22Rv1 (cell line): ENCODE results near the gene CCL8.
A peak's percentile ranks its signal among the peaks of the same experiment; 100 is the strongest.
"Not testable (repeated sequence)": the region's sequence is repeated elsewhere in the genome, so short reads cannot be mapped to it uniquely, and the experiment has no call there.

Experiments
- H3K27ac ChIP-seq: fragments of 450-650 bp; 2 replicates; pipeline ENCODE4 v1.5.1; 2017
- ZFX ChIP-seq: fragments of 450-650 bp; IDR thresholded peaks from 2 replicates; pipeline ENCODE4 v1.6.1; 2017; ENCODE audit warnings: antibody characterized with exemption, borderline replicate concordance
- TF ChIP-seq, protein P1 (sequence below): fragments of 450-650 bp; IDR thresholded peaks from 2 replicates; pipeline ENCODE4 v1.5.1; 2017; ENCODE audit warnings: mild to moderate bottlenecking

Gene CCL8

DNA sequence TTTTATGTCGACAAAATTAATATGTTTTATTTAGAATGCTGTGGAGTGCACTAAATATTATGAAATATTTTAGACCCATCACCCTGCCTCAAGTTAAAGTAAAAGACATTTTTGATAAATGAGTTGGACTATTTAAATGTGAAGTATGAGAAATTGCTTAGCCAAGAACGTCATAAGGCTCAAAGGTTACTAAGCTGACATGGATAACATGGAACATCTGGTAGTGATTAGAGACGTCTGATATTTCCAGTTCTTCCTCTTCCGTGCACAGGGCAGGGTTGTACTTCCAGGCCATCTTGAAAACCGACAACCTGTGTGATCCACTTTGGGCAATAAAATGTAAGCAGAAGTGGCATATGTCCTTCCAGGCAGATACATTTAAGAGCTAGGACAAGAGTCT is 7.2 kb upstream of the CCL8 start:
- H3K27ac ChIP-seq: no peak overlapping the region
- TF ChIP-seq ZFX: no peak
- TF ChIP-seq, protein P1, sequence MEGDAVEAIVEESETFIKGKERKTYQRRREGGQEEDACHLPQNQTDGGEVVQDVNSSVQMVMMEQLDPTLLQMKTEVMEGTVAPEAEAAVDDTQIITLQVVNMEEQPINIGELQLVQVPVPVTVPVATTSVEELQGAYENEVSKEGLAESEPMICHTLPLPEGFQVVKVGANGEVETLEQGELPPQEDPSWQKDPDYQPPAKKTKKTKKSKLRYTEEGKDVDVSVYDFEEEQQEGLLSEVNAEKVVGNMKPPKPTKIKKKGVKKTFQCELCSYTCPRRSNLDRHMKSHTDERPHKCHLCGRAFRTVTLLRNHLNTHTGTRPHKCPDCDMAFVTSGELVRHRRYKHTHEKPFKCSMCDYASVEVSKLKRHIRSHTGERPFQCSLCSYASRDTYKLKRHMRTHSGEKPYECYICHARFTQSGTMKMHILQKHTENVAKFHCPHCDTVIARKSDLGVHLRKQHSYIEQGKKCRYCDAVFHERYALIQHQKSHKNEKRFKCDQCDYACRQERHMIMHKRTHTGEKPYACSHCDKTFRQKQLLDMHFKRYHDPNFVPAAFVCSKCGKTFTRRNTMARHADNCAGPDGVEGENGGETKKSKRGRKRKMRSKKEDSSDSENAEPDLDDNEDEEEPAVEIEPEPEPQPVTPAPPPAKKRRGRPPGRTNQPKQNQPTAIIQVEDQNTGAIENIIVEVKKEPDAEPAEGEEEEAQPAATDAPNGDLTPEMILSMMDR: no peak

DNA sequence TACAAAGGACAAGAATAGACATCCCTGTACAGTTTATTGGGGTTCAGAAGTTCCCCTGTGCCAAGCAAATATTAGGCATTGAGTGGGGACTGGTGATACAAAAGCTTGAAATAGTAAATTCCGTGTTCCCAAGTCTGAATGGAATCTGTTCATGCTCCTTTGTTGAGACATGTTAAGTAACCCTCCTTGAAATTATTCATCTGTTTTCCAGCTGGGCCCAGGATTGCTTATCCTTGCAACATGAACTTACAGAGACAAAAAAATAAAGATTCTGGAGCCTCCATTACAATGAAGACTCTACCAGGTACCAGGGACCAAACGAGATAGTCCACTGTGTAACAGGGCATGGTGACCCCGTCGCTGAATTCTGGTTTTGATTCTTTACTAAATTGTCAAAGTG is 6.1 kb upstream of the CCL8 start:
- no peak overlapping the region for H3K27ac ChIP-seq
- TF ChIP-seq ZFX: no peak
- TF ChIP-seq, protein P1: no peak

DNA sequence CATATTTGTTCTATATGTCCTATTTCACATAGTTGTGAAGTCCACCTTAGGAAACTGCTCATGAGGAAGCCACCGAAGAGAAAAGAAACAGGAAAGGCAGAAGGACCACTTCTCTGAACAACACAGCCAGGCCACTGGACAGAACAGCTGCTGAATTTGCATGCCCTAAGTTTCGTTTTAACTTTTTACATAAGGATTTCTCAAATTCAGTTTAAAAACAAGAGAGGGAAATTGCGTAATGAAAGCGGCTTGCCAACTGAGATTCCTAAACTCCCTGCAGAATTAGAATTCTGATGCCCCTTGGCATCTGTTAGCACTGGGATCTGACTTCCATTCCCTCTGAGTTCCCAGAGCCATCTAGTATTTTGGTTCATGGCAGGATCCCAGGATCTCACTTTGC is 5.0 kb upstream of the CCL8 start:
- no peak overlapping the region for H3K27ac ChIP-seq
- TF ChIP-seq ZFX: no peak

DNA sequence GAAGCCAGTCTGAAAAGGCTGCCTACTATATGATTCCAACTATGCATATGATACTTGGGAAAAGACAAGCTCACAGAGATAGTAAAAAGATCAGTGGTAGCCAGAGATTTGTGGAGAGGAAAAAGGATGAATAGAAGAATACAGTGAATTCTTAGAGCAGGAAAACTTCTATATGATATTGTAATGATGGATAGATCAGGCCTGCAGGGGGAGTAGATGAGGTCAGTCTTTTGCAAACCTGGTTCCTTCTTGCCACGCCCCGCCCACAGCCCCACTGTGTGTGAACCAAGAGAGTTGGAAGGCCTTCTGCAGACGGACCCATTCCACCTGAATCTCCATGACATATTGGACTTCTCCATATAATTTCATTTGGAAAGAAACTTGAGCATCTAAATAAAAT is 761 bp upstream of the CCL8 start:
- TF ChIP-seq, protein P1: peak; percentile 28
- no peak for TF ChIP-seq ZFX
- no peak overlapping the region for H3K27ac ChIP-seq

GRCh38 chr17:34321964-34322363 is 2.7 kb downstream of the CCL8 start:
- no peak overlapping the region for H3K27ac ChIP-seq
- no peak for TF ChIP-seq ZFX
- TF ChIP-seq, protein P1: no peak

DNA sequence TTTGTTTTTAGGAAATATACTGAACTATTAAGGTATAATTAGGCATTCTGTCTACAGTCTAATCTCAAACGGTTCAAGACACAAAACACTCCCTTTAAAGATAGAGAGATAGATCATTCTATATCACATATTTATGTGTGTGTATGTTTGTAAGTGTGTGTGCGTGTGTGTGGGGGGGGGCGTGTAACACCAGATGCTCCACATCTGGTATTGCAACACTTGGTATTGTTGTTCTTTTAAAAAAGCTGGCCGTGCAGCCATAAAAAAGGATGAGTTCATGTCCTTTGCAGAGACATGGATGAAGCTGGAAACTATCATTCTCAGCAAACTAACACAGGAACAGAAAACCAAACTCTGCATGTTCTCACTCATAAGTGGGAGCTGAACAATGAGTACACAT is 8.3 kb downstream of the CCL8 start:
- not testable (repeated sequence) for H3K27ac ChIP-seq

GRCh38 chr17:34337701-34338100 is 18.5 kb downstream of the CCL8 start:
- no peak overlapping the region for H3K27ac ChIP-seq
- no peak for TF ChIP-seq ZFX
- TF ChIP-seq, protein P1: no peak

DNA sequence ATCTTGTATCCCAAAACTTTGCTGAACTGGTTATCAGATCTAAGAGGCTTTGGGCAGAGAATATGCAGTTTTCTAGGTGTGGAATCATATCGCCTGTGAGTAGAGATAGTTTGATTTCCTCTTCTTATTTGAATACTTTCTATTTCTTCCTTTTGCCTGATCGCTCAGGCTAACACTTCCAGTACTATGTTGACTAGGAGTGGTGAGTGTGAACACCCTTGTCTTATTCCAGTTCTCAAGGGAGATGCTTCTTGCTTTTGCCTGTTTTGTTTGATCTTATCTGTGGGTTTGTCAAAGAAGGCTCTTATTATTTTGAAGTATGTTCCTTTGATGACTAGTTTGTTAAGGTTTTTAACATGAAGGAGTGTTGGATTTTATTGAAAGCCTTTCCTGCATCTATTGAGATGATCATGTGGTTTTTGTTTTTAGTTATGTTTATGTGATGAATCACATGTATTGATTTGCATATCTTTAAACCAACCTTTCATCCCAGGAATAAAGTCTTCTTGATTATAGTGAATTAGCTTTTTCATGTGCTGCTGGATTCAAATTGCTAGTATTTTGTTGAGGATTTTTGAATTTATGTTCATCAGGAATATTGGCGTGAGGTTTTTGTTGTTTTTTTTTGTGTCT is 20.0 kb downstream of the CCL8 start:
- TF ChIP-seq, protein P1: no peak
- TF ChIP-seq ZFX: no peak
- no peak overlapping the region for H3K27ac ChIP-seq
